Activated T-cell treated with anti-CD3 and anti-CD28 coated beads, Interleukin-2, amount 50 U/mL, for 72 hours (primary cell): Measurements from ENCODE around the gene PEMT. TPM values are rescaled to one million over a fixed set of nuclear protein-coding genes. Genes with fewer than 3 reads are reported as not detected.
A peak's percentile ranks its signal among the peaks of the same experiment; 100 is the strongest.

Experiments used
- ATAC-seq, 2 donors: fragments of 150-1000 bp; cut with Tn5 transposase; replicated peaks in 1 of 2; 2 replicates each; pipeline ENCODE4 v1.10.0; 2021; ENCODE audit warnings: moderate library complexity in 2 of 2, mild to moderate bottlenecking in 1 of 2
- DNase-seq, 2 donors: peaks; one replicate each; pipeline ENCODE4 v3.0.0; 2021 to 2022; ENCODE audit warnings: mixed read lengths in 1 of 2
- H3K27ac Mint-ChIP-seq: one replicate; pipeline ENCODE4 v1.8.0; 2022; ENCODE audit warnings: mild to moderate bottlenecking, moderate library complexity, mixed read lengths
- H3K27me3 Mint-ChIP-seq: one replicate; pipeline ENCODE4 v1.8.0; 2022; ENCODE audit warnings: low read depth, mixed read lengths
- H3K36me3 Mint-ChIP-seq, 2 donors: one replicate each; pipeline ENCODE4 v1.8.0; 2022; ENCODE audit warnings: mixed read lengths in 2 of 2, mild to moderate bottlenecking in 1 of 2; ENCODE audit not compliant: insufficient read depth in 2 of 2
- H3K4me1 Mint-ChIP-seq: one replicate; pipeline ENCODE4 v1.8.0; 2022; ENCODE audit warnings: low read depth, mixed read lengths
- H3K4me3 Mint-ChIP-seq, 2 donors: one replicate each; pipeline ENCODE4 v1.8.0; 2022; ENCODE audit warnings: mild to moderate bottlenecking in 2 of 2, mixed read lengths in 2 of 2, moderate library complexity in 2 of 2
- H3K9me3 Mint-ChIP-seq, 2 donors: one replicate each; pipeline ENCODE4 v1.8.0; 2022; ENCODE audit warnings: mixed read lengths in 2 of 2
- total RNA-seq, 2 donors: library from RNA; stranded (reverse); gene quantifications; one replicate each; pipeline ENCODE4 v1.2.3, GENCODE V29; 2022

The PEMT gene
- total RNA-seq, 2 donors from 2014 or later: 21.6 to 36.8 TPM

GRCh38 chr17:17593222-17593620 lies 1.7 kb upstream of the PEMT start:
- peaks cover 27% of the 10 kb centered on the region for H3K4me1 Mint-ChIP-seq
- H3K4me3 Mint-ChIP-seq: peak overlapping the region; percentile 90 to 96
- no peaks in the 10 kb centered on the region for H3K9me3 Mint-ChIP-seq
- H3K27me3 Mint-ChIP-seq: no peaks in the 10 kb centered on the region
- no peak overlapping the region for H3K27ac Mint-ChIP-seq
- ATAC-seq: no peak
- H3K36me3 Mint-ChIP-seq: no peaks in the 10 kb centered on the region
- DNase-seq: no peak

GRCh38 chr17:17590883-17591354 lies 589 bp downstream of the PEMT start:
- Mint-ChIP-seq H3K36me3 (no peaks in the 10 kb centered on the region), H3K9me3 (no peaks in the 10 kb centered on the region), H3K4me1 (peaks cover 31% of the 10 kb centered on the region), H3K27me3 (no peaks in the 10 kb centered on the region), H3K27ac (peak overlapping the region; percentile 48), H3K4me3 (peak overlapping the region; percentile 90 to 96)
- no peak for DNase-seq
- ATAC-seq: peak in 1 of 2 donors; percentile 12

- DNase-seq: no peak
- Mint-ChIP-seq H3K4me3 (peak overlapping the region; percentile 90 to 96), H3K4me1 (peaks cover 38% of the 10 kb centered on the region), H3K36me3 (no peaks in the 10 kb centered on the region), H3K27me3 (no peaks in the 10 kb centered on the region), H3K27ac (peak overlapping the region; percentile 13), H3K9me3 (no peaks in the 10 kb centered on the region)
- ATAC-seq: no peak
Measured at GRCh38 chr17:17590141-17590751, 1.3 kb downstream of the PEMT start.

GRCh38 chr17:17587614-17588337 lies 3.7 kb downstream of the PEMT start:
- no peak overlapping the region for H3K4me3 Mint-ChIP-seq
- H3K27me3 Mint-ChIP-seq: no peaks in the 10 kb centered on the region
- H3K27ac Mint-ChIP-seq: no peak overlapping the region
- H3K36me3 Mint-ChIP-seq: no peaks in the 10 kb centered on the region
- peaks cover 33% of the 10 kb centered on the region for H3K4me1 Mint-ChIP-seq
- no peak for DNase-seq
- no peaks in the 10 kb centered on the region for H3K9me3 Mint-ChIP-seq
- no peak for ATAC-seq

- H3K36me3 Mint-ChIP-seq: no peaks in the 10 kb centered on the region
- no peak overlapping the region for H3K4me3 Mint-ChIP-seq
- H3K27ac Mint-ChIP-seq: no peak overlapping the region
- no peaks in the 10 kb centered on the region for H3K9me3 Mint-ChIP-seq
- DNase-seq (no peak), ATAC-seq (no peak)
- H3K4me1 Mint-ChIP-seq: peaks cover 13% of the 10 kb centered on the region
- no peaks in the 10 kb centered on the region for H3K27me3 Mint-ChIP-seq
Measured at GRCh38 chr17:17582372-17582771, 9.1 kb downstream of the PEMT start.

- Mint-ChIP-seq H3K36me3 (no peaks in the 10 kb centered on the region), H3K27ac (no peak overlapping the region), H3K9me3 (no peaks in the 10 kb centered on the region), H3K4me3 (no peak overlapping the region), H3K27me3 (no peaks in the 10 kb centered on the region), H3K4me1 (peaks cover 13% of the 10 kb centered on the region)
- ATAC-seq (no peak), DNase-seq (no peak)
Measured at GRCh38 chr17:17581509-17581908, 10.0 kb downstream of the PEMT start.

- no peak overlapping the region for H3K4me3 Mint-ChIP-seq
- H3K4me1 Mint-ChIP-seq: peaks cover 9% of the 10 kb centered on the region
- H3K36me3 Mint-ChIP-seq: no peaks in the 10 kb centered on the region
- no peak overlapping the region for H3K27ac Mint-ChIP-seq
- no peaks in the 10 kb centered on the region for H3K27me3 Mint-ChIP-seq
- no peaks in the 10 kb centered on the region for H3K9me3 Mint-ChIP-seq
- no peak for DNase-seq
- ATAC-seq: no peak
Measured at GRCh38 chr17:17580662-17581470, 10.6 kb downstream of the PEMT start.

- DNase-seq (no peak), ATAC-seq (no peak)
- no peak overlapping the region for H3K4me3 Mint-ChIP-seq
- no peaks in the 10 kb centered on the region for H3K9me3 Mint-ChIP-seq
- H3K4me1 Mint-ChIP-seq: no peaks in the 10 kb centered on the region
- H3K36me3 Mint-ChIP-seq: no peaks in the 10 kb centered on the region
- no peak overlapping the region for H3K27ac Mint-ChIP-seq
- no peaks in the 10 kb centered on the region for H3K27me3 Mint-ChIP-seq
Measured at GRCh38 chr17:17579691-17580090, 11.8 kb downstream of the PEMT start.

GRCh38 chr17:17577373-17577772 lies 14.1 kb downstream of the PEMT start:
- Mint-ChIP-seq H3K4me3 (no peak overlapping the region), H3K9me3 (no peaks in the 10 kb centered on the region), H3K27ac (no peak overlapping the region), H3K36me3 (no peaks in the 10 kb centered on the region), H3K27me3 (no peaks in the 10 kb centered on the region), H3K4me1 (no peaks in the 10 kb centered on the region)
- no peak for DNase-seq
- no peak for ATAC-seq

GRCh38 chr17:17576772-17577234 lies 14.7 kb downstream of the PEMT start:
- Mint-ChIP-seq H3K27ac (no peak overlapping the region), H3K4me1 (no peaks in the 10 kb centered on the region), H3K36me3 (no peaks in the 10 kb centered on the region), H3K9me3 (no peaks in the 10 kb centered on the region), H3K27me3 (no peaks in the 10 kb centered on the region), H3K4me3 (no peak overlapping the region)
- DNase-seq (no peak), ATAC-seq (no peak)

- ATAC-seq (no peak), DNase-seq (no peak)
- H3K9me3 Mint-ChIP-seq: no peaks in the 10 kb centered on the region
- no peak overlapping the region for H3K4me3 Mint-ChIP-seq
- no peaks in the 10 kb centered on the region for H3K4me1 Mint-ChIP-seq
- H3K27me3 Mint-ChIP-seq: no peaks in the 10 kb centered on the region
- H3K36me3 Mint-ChIP-seq: no peaks in the 10 kb centered on the region
- H3K27ac Mint-ChIP-seq: no peak overlapping the region
Measured at GRCh38 chr17:17575360-17576251, 15.9 kb downstream of the PEMT start.

GRCh38 chr17:17573912-17574311 lies 17.6 kb downstream of the PEMT start:
- Mint-ChIP-seq H3K27me3 (no peaks in the 10 kb centered on the region), H3K9me3 (no peaks in the 10 kb centered on the region), H3K27ac (no peak overlapping the region), H3K4me3 (no peak overlapping the region), H3K4me1 (no peaks in the 10 kb centered on the region), H3K36me3 (no peaks in the 10 kb centered on the region)
- no peak for ATAC-seq
- DNase-seq: no peak
